NB4 (cell line): ENCODE results near the gene USH2A.

Experiments used
- MAX ChIP-seq: IDR thresholded peaks from 2 replicates; pipeline ENCODE4 v1.6.1; 2011; ENCODE audit warnings: low read depth, low read length
- POLR2A ChIP-seq: IDR thresholded peaks from 2 replicates; pipeline ENCODE4 v1.6.1; 2011; ENCODE audit warnings: mild to moderate bottlenecking; ENCODE audit not compliant: insufficient read length; ENCODE audit errors: extremely low read depth
- TF ChIP-seq, protein P1 (sequence below): IDR thresholded peaks from one replicate; pipeline ENCODE4 v1.5.1; 2012; ENCODE audit warnings: low read depth, low read length

- TF ChIP-seq, protein P1, sequence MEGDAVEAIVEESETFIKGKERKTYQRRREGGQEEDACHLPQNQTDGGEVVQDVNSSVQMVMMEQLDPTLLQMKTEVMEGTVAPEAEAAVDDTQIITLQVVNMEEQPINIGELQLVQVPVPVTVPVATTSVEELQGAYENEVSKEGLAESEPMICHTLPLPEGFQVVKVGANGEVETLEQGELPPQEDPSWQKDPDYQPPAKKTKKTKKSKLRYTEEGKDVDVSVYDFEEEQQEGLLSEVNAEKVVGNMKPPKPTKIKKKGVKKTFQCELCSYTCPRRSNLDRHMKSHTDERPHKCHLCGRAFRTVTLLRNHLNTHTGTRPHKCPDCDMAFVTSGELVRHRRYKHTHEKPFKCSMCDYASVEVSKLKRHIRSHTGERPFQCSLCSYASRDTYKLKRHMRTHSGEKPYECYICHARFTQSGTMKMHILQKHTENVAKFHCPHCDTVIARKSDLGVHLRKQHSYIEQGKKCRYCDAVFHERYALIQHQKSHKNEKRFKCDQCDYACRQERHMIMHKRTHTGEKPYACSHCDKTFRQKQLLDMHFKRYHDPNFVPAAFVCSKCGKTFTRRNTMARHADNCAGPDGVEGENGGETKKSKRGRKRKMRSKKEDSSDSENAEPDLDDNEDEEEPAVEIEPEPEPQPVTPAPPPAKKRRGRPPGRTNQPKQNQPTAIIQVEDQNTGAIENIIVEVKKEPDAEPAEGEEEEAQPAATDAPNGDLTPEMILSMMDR = no peak
- TF ChIP-seq POLR2A (no peak), MAX (no peak)
Observed at GRCh38 chr1:215765833-215766232, 657.4 kb downstream of the USH2A start.
